ENCODE measurements around the gene RPL3. TPM values are rescaled to one million over a fixed set of nuclear protein-coding genes. Genes with fewer than 3 reads are reported as not detected.

The RPL3 gene
- total RNA-seq, 2 donors from 2014 or later, result 2,218 to 2,701 TPM

- H3K9me3 Mint-ChIP-seq, result peaks cover 8% of the 10 kb centered on the region
- DNase-seq, result no peak
- no peaks in the 10 kb centered on the region for H3K36me3 ChIP-seq (ENCODE audit: control insufficient read depth, insufficient read depth, low read length)
- H3K27ac ChIP-seq (ENCODE audit: low read depth, low read length), result no peak overlapping the region
- no peak overlapping the region for H3K27ac Mint-ChIP-seq
- peaks cover 7% of the 10 kb centered on the region for H3K36me3 Mint-ChIP-seq (ENCODE audit: low read depth)
- peaks cover 13% of the 10 kb centered on the region for H3K4me1 Mint-ChIP-seq
- H3K4me3 Mint-ChIP-seq, result no peak overlapping the region
- no peak for TF ChIP-seq CTCF (conservative IDR thresholded peaks at IDR 0.05)
- H3K4me1 ChIP-seq (ENCODE audit: control insufficient read depth, insufficient read depth, low read length), result no peaks in the 10 kb centered on the region
- no peak overlapping the region for H3K4me3 ChIP-seq (ENCODE audit: low read length)
- H3K27me3 Mint-ChIP-seq (ENCODE audit: insufficient read depth), result no peaks in the 10 kb centered on the region
- no peaks in the 10 kb centered on the region for H3K27me3 ChIP-seq (ENCODE audit: control insufficient read depth, insufficient read depth, low read length, poor library complexity, severe bottlenecking)
- WGBS, 2 experiments (ENCODE audit: insufficient coverage in 1 of 2, insufficient read length in 1 of 2), result 97 to 100% methylated on average over 1 to 2 of the region's 2 CpGs
- H3K9ac ChIP-seq (ENCODE audit: extremely low read depth, low read length, poor library complexity, severe bottlenecking), result no peak overlapping the region
- H3K9me3 ChIP-seq (ENCODE audit: control insufficient read depth, low read length), result peaks cover 7% of the 10 kb centered on the region
Observed at GRCh38 chr22:39302431-39302960, 16.9 kb downstream of the RPL3 start.

GRCh38 chr22:39301926-39302325 lies 17.5 kb downstream of the RPL3 start:
- H3K36me3 ChIP-seq (ENCODE audit: control insufficient read depth, insufficient read depth, low read length), result no peaks in the 10 kb centered on the region
- H3K27me3 Mint-ChIP-seq (ENCODE audit: insufficient read depth), result no peaks in the 10 kb centered on the region
- H3K4me3 ChIP-seq (ENCODE audit: low read length), result no peak overlapping the region
- peaks cover 8% of the 10 kb centered on the region for H3K9me3 Mint-ChIP-seq
- WGBS, 2 experiments (ENCODE audit: insufficient coverage in 1 of 2, insufficient read length in 1 of 2), result 80 to 89% methylated on average over 2 to 6 of the region's 7 CpGs
- H3K9ac ChIP-seq (ENCODE audit: extremely low read depth, low read length, poor library complexity, severe bottlenecking), result no peak overlapping the region
- peaks cover 7% of the 10 kb centered on the region for H3K9me3 ChIP-seq (ENCODE audit: control insufficient read depth, low read length)
- H3K27ac Mint-ChIP-seq, result no peak overlapping the region
- no peak overlapping the region for H3K27ac ChIP-seq (ENCODE audit: low read depth, low read length)
- no peak overlapping the region for H3K4me3 Mint-ChIP-seq
- H3K4me1 ChIP-seq (ENCODE audit: control insufficient read depth, insufficient read depth, low read length), result no peaks in the 10 kb centered on the region
- H3K36me3 Mint-ChIP-seq (ENCODE audit: low read depth), result peaks cover 7% of the 10 kb centered on the region
- no peaks in the 10 kb centered on the region for H3K27me3 ChIP-seq (ENCODE audit: control insufficient read depth, insufficient read depth, low read length, poor library complexity, severe bottlenecking)
- no peak for TF ChIP-seq CTCF (conservative IDR thresholded peaks at IDR 0.05)
- peak; percentile 67 for DNase-seq
- peaks cover 13% of the 10 kb centered on the region for H3K4me1 Mint-ChIP-seq

DNA sequence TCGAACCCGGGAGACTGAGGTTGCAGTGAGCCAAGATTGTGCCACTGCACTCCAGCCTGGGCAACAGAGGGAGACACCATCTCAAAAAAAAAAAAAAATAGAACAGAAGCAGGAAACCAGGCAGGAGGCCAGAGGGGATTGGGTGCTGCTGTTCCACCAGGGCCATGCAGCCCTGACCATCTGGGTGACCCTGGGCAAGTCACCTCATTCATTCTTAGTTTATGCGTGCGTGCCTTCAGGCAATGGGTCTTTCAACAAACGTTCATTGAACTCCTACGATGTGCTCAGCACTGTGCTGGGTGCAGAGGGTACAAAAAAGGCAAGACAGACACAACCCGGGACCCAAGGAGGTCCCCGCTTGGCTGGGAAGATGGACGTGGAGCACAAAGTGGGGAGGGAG lies 18.3 kb downstream of the RPL3 start:
- peaks cover 7% of the 10 kb centered on the region for H3K9me3 ChIP-seq (ENCODE audit: control insufficient read depth, low read length)
- peaks cover 17% of the 10 kb centered on the region for H3K4me1 Mint-ChIP-seq
- no peaks in the 10 kb centered on the region for H3K4me1 ChIP-seq (ENCODE audit: control insufficient read depth, insufficient read depth, low read length)
- H3K9ac ChIP-seq (ENCODE audit: extremely low read depth, low read length, poor library complexity, severe bottlenecking), result no peak overlapping the region
- H3K36me3 Mint-ChIP-seq (ENCODE audit: low read depth), result peaks cover 1% of the 10 kb centered on the region
- H3K27me3 ChIP-seq (ENCODE audit: control insufficient read depth, insufficient read depth, low read length, poor library complexity, severe bottlenecking), result no peaks in the 10 kb centered on the region
- H3K9me3 Mint-ChIP-seq, result peaks cover 8% of the 10 kb centered on the region
- H3K27me3 Mint-ChIP-seq (ENCODE audit: insufficient read depth), result no peaks in the 10 kb centered on the region
- no peak for DNase-seq
- H3K36me3 ChIP-seq (ENCODE audit: control insufficient read depth, insufficient read depth, low read length), result no peaks in the 10 kb centered on the region
- H3K4me3 Mint-ChIP-seq, result no peak overlapping the region
- H3K27ac ChIP-seq (ENCODE audit: low read depth, low read length), result no peak overlapping the region
- 92% methylated on average over 7 to 9 of the region's 9 CpGs for WGBS, 2 experiments (ENCODE audit: insufficient coverage in 1 of 2, insufficient read length in 1 of 2)
- H3K27ac Mint-ChIP-seq, result no peak overlapping the region
- no peak for TF ChIP-seq CTCF (conservative IDR thresholded peaks at IDR 0.05)
- H3K4me3 ChIP-seq (ENCODE audit: low read length), result no peak overlapping the region

All from endodermal cell (in vitro differentiated cells).